GM10248 (cell line): Measurements from ENCODE around the gene MYLIP.

Experiments
- CTCF ChIA-PET: fragments of 300-600 bp; sonication (Branson Sonifier 250); formaldehyde crosslinking; extraction: SDS; loops from one replicate; lab custom pipeline; 2021; ENCODE audit warnings: antibody characterized with exemption; lab: Yijun Ruan, JAX
- POLR2A ChIA-PET: fragments of 350-650 bp; sonication (Branson Sonifier 250); formaldehyde crosslinking; extraction: SDS; loops from one replicate; lab custom pipeline; 2020; ENCODE audit warnings: antibody characterized with exemption; lab: Yijun Ruan, JAX
- DNase-seq: peaks from one replicate; pipeline ENCODE4 v3.0.0; 2012; ENCODE audit errors: extremely low spot score
- TF ChIP-seq, protein P1 (sequence below): IDR thresholded peaks from 2 replicates; pipeline ENCODE4 v1.5.1; 2012; ENCODE audit warnings: mild to moderate bottlenecking, low read depth; ENCODE audit errors: extremely low read depth, missing control alignments, control extremely low read depth

MYLIP gene

DNA sequence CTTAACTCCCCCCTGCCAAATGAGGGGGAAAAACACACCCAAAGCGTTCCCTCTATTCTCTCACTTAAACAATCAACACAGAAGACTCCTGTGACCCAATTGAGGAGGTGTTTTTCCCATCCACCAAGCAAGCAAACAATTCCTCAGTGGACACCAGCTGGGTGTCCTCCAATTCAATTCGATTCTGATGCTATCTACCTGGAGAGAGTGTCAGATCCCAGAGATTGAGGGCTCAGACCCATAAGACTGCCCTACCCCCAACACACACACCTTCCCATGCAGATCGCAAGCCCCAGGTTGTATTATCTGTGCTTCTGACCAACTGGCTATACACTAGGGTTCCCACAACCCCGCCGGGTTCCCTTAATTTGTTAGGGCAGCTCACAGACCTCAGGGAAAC lies 36.8 kb downstream of the MYLIP start:
- no peak for DNase-seq
- ChIA-PET POLR2A (no interaction called here), CTCF (interaction anchor here (1.0 to 2.6 kb wide), 6 partner anchors 8 to 474 kb away, joined by 3 to 14 read pairs (median 5); no protein-coding TSS in a partner anchor)
- TF ChIP-seq, protein P1, sequence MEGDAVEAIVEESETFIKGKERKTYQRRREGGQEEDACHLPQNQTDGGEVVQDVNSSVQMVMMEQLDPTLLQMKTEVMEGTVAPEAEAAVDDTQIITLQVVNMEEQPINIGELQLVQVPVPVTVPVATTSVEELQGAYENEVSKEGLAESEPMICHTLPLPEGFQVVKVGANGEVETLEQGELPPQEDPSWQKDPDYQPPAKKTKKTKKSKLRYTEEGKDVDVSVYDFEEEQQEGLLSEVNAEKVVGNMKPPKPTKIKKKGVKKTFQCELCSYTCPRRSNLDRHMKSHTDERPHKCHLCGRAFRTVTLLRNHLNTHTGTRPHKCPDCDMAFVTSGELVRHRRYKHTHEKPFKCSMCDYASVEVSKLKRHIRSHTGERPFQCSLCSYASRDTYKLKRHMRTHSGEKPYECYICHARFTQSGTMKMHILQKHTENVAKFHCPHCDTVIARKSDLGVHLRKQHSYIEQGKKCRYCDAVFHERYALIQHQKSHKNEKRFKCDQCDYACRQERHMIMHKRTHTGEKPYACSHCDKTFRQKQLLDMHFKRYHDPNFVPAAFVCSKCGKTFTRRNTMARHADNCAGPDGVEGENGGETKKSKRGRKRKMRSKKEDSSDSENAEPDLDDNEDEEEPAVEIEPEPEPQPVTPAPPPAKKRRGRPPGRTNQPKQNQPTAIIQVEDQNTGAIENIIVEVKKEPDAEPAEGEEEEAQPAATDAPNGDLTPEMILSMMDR, result no peak

DNA sequence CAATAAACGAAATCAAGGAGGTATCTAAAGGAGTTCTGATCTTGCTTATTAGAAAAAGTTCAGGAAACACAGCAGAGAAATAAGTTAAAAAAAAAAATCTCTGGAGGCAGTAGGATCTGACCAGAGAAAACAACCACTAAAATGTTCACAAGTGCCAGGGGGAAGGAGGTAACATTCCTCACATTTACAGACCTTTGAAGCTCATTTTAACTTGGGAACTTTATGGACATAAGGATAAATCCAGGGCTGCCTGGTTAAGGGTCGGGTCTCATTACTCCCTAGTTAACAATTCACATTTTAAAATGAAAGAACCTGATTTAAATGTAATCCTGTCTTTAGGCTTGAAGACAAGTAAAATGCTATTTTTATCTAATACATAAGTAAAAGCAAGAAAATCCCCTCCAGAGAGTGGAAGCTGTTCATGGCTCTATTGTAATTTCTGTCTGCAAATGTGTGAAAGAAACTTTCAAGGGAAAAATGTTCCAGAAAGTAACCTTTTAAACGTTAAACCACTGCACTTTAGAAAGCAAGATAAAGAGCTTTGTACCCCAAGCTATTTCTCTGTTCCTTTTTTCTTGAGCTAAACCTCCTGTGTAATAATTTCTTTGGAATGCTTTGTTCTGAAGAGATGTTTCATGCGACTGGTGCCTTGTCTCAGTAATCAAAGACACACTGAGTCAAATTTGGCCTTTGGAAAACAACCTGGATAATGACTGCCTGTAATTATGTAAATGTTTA lies 38.2 kb downstream of the MYLIP start:
- TF ChIP-seq, protein P1, result no peak
- DNase-seq, result no peak
- POLR2A ChIA-PET, result no interaction called here
- CTCF ChIA-PET, result interaction anchor here (0.6 to 2.6 kb wide), 7 partner anchors 11 to 482 kb away, joined by 3 to 14 read pairs (median 5); no protein-coding TSS in a partner anchor

DNA sequence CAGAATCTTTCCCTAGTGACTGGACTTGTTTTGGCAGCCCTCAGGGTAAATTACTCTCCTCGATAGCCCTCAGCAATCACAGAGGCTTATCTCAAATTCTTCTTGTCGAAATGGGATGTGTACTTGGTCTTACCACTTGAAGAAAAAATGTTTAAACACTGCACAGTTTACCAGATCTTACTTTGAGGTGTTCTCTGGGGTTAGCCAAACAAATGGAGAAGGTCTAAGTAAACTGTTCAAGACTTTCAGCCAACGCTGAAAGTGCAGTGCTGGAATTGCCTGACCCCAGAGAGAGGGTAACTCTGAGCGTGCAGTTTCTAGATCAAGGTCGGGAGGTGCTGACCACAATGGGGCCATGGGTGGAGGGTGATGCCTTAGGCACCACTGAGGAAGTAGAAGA lies 39.2 kb downstream of the MYLIP start:
- ChIA-PET CTCF (interaction anchor here (1.6 kb wide), 1 partner anchor 473 kb away, joined by 4 read pairs; no protein-coding TSS in a partner anchor), POLR2A (no interaction called here)
- TF ChIP-seq, protein P1, result no peak
- no peak for DNase-seq

DNA sequence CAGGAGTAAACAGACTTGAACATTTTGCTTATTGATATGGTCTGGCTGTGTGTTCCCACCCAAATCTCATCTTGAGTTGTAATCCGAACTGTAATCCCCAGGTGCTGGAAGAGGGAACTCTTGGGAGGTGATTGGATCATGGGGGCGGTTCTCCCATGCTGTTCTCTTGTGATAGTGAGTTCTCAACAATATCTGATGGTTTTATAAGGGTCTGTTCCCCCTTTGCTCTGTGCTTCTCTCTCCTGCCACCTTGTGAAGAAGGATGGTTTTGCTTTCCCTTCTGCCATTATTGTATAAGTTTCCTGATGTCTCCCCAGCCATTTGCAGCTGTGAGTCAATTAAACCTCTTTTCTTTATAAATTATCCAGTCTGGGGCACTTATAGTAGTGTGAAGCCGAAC lies 40.0 kb downstream of the MYLIP start:
- ChIA-PET CTCF (interaction anchor here (0.7 to 2.0 kb wide), 9 partner anchors 11 to 602 kb away, joined by 3 to 9 read pairs (median 4); no protein-coding TSS in a partner anchor), POLR2A (no interaction called here)
- TF ChIP-seq, protein P1, result peak; percentile 50
- no peak for DNase-seq

DNA sequence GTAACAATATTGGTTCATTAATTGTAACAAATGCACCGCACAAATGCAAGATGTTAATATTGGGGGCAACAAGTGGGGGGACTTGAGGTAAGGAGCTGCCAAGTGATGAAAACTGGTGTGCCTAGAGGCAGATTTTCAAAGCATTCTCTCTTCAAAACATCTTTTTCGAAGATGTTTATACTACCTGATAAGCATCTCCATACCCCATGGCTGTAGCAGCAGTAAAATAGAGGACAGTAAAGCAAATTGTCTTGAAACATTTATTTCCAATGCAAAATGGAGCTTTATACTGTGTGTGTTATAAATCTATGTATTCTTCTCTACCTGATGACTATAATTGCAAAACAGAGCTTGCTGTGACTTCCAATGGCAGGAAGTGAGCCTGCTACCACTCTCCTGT lies 42.5 kb downstream of the MYLIP start:
- TF ChIP-seq, protein P1, result no peak
- POLR2A ChIA-PET, result no interaction called here
- DNase-seq, result no peak
- CTCF ChIA-PET, result interaction anchor here (3.1 kb wide), 1 partner anchor 12 kb away, joined by 13 read pairs; no protein-coding TSS in a partner anchor

DNA sequence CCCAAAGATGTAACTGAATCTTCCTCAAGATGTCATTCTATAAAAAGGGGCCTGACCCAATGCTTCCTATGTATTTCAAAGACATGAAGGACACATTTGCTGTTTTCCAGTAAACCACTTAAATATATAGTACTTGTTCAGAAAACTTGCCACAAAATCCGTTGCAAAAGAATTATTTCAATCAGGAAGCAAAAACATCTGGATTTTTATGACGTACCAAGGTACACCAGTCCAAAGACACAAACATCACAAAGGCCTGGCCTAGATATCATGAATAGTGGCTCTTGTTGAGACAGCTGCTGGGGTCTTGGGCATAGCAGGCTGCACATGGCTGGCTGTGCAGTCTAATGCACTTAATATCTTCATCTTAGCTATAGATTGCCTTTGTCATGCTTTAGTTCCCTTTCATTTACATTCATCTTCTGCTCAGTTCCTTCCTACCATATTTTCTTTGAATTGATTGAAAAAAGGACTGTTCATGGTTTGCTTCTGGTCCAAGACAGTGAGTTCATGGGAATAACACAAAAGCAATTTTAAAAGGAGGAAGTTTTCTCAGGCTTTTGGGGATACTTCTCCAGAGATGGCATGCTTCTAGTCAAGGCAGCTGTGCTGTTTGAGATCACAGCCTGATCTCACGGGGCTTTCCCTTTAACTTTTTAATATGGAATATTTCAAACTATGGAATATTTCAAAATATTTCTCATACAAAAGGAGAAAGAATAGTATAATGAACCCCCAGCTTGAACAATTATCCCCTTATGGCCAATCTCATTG lies 44.5 kb downstream of the MYLIP start:
- TF ChIP-seq, protein P1, result no peak
- POLR2A ChIA-PET, result no interaction called here
- CTCF ChIA-PET, result interaction anchor here (1.5 to 3.1 kb wide), 2 partner anchors 10 to 482 kb away, joined by 3 to 13 read pairs; no protein-coding TSS in a partner anchor
- no peak for DNase-seq
